Posterior vena cava (tissue), 2 donors: ENCODE data around the gene NLGN1. TPM values are rescaled to one million over a fixed set of nuclear protein-coding genes. Genes with fewer than 3 reads are reported as not detected.
"Not testable (repeated sequence)": the region's sequence is repeated elsewhere in the genome, so short reads cannot be mapped to it uniquely, and the experiment has no call there.

Experiments
- DNase-seq: peaks from one replicate; pipeline ENCODE4 v3.0.0-alpha.2; 2020; ENCODE audit warnings: low spot score
- intact Hi-C, 2 donors: fragments of 100-400 bp; cut with DNase I; formaldehyde crosslinking; loops; one replicate each; pipeline versions ENCODE4 v1.14.1 to v1.14.2; 2022 to 2023
- total RNA-seq, 2 donors: library from RNA; stranded (reverse); fragmentation: NEBNext Ultra II Directional; extraction: Animal tissue kit (Norgen Biotek cat#: 25700); gene quantifications; one replicate each; pipeline ENCODE4 v1.2.1, GENCODE V29; 2021
- donor health status: DM: yes; HTN: yes; CAD: no.
- donor health status: DM: yes; HTN: yes; CAD: no.

Gene NLGN1
- total RNA-seq, 2 donors from 2014 or later, result 11.5 to 14.5 TPM

- intact Hi-C loops, result no loop called here
- DNase-seq, result no peak
Observed at GRCh38 chr3:174204765-174205164, 807.2 kb downstream of the NLGN1 start.

DNA sequence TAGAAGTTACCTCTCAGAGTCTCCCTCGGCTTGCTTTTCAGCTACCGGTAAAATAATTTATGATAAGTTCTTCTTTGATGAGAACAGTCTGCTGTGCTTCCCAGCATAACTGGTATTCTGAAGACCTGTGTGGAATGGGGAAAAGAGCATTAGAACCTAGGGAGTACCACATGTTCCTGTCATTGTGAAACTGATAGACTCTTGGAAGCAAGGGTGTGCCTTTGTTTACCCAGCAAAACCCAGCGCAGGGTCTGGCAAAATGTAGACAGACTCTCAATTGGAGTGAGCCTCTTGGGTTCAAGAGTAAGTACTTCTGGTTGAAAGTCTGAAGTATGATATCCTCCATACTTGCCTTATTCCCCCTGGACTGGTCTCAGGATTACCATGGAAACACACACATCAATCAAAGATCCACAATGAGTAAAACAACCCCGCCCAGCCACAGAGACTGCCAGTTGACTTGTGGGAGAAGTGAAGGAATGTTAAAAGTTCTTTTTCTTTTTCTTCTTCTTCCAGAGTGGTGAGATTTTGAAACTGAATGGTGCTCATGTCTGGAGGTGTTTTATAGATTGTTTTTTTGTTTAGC is 809.2 kb downstream of the NLGN1 start:
- intact Hi-C loops, result no loop called here
- no peak for DNase-seq

DNA sequence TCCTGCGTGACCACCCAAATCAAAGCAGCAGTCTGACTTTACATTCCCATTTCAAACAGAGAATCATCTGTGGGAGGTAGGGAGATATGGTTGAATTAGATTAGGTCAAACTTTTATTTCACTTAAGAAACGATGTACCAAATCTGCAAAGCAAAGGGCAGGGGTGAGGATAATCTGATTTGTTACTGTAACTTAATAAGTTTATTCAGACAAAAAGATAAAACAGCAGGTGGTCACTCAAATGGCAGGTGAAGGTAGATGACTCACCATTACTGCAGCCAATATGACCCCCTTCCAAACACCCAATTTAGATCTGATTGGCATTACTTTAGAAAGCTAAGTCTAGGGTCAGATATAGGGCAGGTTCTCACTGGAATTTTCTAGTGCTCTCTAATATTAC is 810.6 kb downstream of the NLGN1 start:
- intact Hi-C loops, result no loop called here
- no peak for DNase-seq

DNA sequence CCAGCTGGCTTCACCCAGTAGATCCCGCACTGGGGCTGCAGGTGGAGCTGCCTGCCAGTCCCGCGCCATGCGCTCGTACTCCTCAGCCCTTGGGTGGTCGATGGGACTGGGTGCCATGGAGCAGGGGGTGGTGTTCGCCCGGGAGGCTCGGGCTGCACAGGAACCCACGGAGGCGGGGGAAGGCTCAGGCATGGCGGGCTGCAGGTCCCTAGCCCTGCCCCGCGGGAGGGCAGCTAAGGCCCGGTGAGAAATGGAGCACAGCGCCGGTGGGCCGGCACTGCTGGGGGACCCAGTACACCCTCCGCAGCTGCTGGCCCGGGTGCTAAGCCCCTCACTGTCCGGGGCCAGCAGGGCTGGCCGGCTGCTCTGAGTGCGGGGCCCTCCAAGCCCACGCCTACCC is 814.4 kb downstream of the NLGN1 start:
- DNase-seq, intact Hi-C loops: not testable (repeated sequence)

DNA sequence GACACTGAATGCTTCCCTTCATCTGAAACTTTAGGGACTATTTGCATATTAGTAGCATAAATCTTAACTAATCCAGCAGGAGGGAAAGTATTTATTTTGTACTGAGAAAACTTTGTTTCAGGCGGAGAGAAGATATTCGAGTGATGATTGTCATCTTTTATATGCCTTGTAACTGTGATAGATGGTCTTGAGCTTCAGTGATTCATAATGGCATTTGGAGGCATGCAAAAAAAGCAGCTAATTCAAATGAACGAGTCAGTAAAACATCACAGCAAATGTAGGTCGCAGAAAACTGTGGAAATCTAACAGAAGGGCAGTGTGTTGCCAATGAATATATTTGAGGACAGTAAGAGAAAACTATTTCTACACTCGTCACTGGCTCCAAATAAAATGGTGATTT is 817.9 kb downstream of the NLGN1 start:
- DNase-seq, result no peak
- intact Hi-C loops, result no loop called here

GRCh38 chr3:174216019-174216418 is 818.5 kb downstream of the NLGN1 start:
- DNase-seq, result no peak
- intact Hi-C loops, result no loop called here

DNA sequence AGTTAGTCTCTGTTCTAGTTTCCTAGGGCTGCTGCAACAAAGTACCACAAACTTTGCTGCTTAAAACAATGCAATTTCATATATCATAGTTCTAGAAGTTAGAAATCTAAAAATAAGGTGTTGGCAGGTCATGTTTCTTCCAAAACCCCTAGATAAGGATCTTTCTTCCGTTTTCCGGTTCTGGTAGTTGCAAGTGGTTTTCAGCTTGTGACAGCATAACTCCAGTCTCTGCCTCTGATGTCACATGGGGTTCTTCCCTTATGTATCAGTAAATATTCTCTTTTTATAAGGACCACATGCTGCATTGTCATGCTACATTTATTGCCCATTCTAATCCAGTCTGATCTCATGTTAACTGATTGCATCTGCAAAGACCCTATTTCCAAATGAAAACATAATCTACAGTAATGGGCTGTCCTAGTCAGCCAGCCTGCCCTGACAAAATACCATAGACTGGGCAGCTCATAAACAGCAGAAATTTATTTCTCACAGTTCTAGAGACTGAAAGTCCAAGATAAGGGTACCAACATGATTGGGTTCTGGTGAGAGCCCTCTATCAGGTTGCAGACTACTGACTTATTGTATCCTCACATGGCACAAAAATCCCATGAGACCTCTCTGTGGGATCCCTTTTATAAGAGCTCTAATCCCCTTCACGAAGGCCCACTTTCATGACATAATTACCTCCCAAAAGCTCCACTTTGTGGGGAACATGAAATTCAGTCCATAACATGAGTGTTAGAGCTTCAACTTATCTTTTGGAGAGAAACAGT is 819.6 kb downstream of the NLGN1 start:
- intact Hi-C loops, result no loop called here
- DNase-seq, result no peak

DNA sequence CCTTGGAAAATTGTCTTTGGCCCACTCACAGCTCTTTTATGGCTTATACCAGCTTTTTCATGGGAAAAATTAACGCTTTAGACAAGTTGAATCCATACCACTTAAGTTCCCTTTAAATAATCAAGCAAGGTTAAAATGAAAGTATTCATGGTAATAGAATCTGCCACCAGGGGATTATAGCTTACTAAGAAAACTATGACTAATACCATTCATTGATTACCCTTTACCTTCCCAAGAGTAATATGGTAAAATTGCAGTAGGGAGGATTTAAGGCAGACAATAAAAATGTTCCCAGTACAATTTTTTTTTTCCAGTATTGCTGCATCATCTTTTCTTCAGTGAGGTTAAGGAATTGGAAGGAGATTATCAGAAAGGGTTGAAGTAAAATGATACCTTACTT is 820.5 kb downstream of the NLGN1 start:
- no peak for DNase-seq
- intact Hi-C loops, result no loop called here

DNA sequence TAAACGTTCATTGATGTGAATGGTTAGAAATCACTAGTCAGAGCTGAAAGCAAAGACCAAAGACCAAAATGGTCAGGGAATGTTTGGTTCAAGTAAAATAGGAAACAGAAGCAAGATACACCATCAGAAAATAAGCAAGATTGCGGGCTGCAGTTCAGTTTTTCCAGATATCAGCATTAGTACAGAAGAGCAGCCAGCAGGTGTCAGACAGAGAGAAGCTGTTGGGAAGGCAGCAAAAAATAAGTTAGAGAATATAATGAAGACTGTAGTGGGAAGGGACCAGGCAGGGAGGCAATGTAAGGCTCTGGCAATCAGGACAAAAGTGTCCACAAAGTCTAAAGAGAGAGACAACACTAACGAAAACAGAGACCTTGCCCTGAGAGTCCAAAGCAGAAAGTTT is 822.2 kb downstream of the NLGN1 start:
- intact Hi-C loops, result no loop called here
- DNase-seq, result no peak

GRCh38 chr3:174220775-174221554 is 823.4 kb downstream of the NLGN1 start:
- no peak for DNase-seq
- intact Hi-C loops, result no loop called here

DNA sequence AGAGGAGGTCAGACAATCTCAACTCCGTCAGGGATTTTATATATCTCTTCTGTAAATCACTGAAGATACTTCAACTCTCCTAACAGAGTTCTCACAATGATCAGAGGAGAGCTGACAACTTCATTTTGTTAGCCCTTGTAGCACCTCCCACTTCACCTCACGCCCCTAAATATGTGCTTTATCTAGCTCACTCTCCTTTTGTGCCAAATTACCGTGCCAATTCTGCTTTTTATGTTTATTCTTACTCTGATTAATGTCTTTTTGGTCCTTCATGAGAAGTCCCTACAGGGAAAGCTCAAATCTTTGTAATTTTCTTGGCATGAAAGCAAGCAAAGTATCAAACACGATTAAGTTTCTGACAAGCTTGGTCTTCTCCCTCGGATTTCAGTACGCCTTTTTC is 825.5 kb downstream of the NLGN1 start:
- intact Hi-C loops, result no loop called here
- no peak for DNase-seq

- no peak for DNase-seq
Observed at GRCh38 chr3:174223626-174224025, 826.1 kb downstream of the NLGN1 start.

GRCh38 chr3:174229916-174230315 is 832.4 kb downstream of the NLGN1 start:
- intact Hi-C loops, result no loop called here
- DNase-seq, result no peak

More at GRCh38 chr3:174223626-174224025, 826.1 kb downstream of the NLGN1 start:
- intact Hi-C loops, result no loop called here

GRCh38 chr3:174232028-174232657 is 834.6 kb downstream of the NLGN1 start:
- DNase-seq, intact Hi-C loops: not testable (repeated sequence)

- DNase-seq, result no peak
- intact Hi-C loops, result no loop called here
Observed at GRCh38 chr3:174232658-174233429, 835.3 kb downstream of the NLGN1 start.

DNA sequence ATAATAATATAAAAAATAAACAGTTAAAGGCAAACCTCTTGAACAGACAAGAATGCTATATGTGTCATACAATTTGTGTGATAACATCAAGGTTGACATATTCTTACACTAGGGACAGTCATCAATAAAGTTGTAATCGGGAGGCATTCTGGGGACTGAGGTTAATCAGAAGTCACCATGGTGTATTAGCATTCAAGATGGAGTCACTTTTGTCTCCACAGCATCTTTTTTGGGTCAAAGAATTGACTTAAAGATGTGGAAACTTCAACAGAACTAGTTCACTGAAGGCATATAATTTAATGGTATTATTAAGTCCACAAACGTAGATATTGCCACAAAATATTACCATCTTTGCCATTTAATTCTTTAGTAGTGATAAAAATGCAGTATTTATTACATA is 836.0 kb downstream of the NLGN1 start:
- no peak for DNase-seq
- intact Hi-C loops, result no loop called here

DNA sequence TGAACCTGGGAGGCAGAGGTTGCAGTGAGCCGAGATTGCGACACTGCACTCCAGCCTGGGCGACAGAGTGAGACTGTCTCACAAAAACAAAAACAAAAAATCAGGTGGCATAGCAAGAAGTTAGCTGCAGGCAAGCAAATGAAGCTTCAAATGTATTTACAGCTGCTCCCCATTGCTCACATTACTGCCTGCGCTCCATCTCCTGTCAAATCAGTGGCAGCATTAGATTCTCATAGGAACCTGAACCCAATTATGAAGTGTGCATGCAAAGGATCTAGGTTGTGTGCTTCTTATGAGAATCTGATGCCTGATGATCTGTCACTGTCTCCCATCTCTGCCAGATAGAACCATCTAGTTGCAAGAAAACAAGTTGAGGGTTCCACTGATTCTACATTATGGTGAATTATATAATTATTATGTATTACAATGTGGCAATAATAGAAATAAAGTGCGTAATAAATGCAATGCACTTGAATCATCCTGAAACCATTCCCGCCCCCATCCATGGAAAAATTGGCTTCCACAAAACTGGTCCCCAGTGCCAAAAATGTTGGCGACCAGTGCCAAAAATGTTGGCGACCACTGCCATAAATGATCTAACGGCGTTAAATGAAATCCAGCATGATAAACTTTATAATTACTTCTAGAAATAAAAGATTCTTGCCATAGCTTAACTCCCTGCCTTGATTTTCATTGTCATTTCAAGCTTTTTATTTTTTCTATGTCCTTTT is 844.9 kb downstream of the NLGN1 start:
- no peak for DNase-seq
- intact Hi-C loops, result no loop called here

GRCh38 chr3:174243171-174243570 is 845.6 kb downstream of the NLGN1 start:
- intact Hi-C loops, result no loop called here
- DNase-seq, result no peak
